Kidney tubule cell (primary cell): ENCODE results near the gene USP32.
"Not testable (repeated sequence)": the region's sequence is repeated elsewhere in the genome, so short reads cannot be mapped to it uniquely, and the experiment has no call there.

Source experiments
- DNase-seq: peaks from one replicate; pipeline ENCODE4 v3.0.0-alpha.2; 2018; ENCODE audit warnings: low spot score

Gene USP32

GRCh38 chr17:60231234-60231633 lies 160.7 kb downstream of the USP32 start:
- peak; percentile 10 for DNase-seq

DNA sequence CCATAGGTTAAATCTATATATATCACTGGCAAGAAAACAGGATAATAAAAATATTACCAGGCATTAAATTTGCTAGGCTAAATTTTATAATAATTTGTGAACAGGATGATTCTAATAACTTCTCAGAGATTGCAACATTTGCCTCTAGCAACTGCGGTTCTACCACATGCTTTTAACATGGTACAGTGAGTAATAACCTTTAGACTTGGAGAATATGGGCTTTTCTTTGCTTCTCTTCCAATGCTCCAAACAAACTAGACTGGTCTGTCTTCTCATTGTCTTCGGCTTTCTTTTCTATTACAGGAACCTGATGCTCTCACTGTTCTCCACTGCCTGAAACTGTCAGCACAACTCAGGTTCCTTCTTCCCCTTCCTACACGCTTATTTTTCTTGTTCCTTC lies 161.6 kb downstream of the USP32 start:
- DNase-seq: no peak

DNA sequence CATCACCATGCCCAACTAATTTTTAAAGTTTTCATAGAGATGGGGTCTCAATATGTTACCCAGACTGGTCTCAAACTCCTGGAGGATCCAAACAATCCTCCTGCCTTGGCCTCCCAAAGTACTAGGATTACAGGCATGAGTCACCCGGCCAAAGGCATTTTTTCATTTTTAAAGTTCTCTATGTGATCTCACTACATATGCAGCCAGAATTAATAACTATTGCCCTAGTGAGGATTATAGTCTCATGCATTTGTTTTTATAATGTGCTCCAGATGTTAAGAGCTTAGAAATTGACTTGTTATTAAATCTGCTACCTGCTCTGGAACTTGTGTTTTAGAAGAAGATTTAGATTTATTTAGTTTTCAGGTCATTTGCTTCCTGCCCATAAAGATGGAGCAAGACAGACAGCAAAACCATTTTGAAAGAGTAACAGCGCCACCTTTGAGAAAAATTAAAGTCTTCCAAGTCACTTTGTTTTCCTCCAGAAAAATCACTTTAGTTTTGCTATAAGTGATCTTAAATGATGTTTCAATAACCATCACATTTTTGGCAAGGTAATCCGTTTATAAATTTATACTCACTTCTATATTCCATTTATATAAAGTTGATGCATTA lies 162.6 kb downstream of the USP32 start:
- no peak for DNase-seq

DNA sequence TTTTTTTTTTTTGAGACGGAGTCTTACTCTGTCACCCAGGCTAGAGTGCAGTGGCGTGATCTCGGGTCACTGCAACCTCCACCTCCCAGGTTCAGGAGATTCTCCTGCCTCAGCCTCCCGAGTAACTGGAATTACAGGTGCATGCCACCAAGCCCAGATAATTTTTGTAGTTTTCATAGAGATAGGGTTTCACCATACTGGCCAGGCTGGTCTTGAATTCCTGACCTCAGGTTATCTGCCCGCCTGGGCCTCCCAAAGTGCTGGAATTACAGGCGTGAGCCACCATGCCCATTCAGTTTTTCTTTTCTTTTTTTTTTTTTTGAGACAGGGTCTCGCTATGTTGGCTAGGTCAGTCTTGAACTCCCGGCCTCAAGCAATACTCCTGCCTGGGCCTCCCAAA lies 164.7 kb downstream of the USP32 start:
- DNase-seq: not testable (repeated sequence)

DNA sequence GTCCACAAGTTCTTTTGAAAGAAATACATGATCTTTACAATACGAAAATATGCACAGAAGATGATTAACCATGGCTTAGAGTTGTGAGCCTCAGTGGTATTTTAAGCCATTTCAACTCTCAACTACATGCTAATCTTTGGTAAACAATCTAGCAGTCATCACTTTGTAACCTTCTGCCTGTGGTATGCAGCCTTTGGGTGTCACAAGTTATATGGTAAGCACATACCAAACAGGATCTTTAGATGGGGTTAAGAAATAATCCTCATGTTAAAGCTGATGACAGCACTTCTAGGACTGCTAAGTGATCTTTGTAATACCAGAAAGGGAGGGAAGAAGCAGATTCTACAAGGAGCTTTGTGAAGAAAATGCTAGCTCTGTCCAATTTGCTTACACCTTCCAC lies 167.9 kb downstream of the USP32 start:
- DNase-seq: no peak

DNA sequence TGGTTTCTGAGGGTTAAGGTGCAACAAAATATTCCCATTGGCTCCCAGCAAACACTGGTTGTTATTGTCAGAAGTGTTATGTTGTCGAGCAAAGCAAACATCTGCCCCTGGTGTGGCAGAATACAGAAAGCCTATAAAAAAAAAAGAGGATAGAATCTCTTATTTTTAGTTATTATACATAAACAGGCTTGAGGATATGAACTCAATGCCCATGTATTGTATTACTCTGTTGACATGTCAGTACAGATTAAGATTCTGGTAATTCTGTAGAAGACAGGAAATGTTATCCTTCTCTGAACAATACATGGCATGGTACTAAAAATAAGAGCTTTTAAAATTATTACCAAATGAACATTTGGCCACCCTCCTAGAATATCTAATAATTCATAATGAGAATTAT lies 168.5 kb downstream of the USP32 start:
- no peak for DNase-seq

DNA sequence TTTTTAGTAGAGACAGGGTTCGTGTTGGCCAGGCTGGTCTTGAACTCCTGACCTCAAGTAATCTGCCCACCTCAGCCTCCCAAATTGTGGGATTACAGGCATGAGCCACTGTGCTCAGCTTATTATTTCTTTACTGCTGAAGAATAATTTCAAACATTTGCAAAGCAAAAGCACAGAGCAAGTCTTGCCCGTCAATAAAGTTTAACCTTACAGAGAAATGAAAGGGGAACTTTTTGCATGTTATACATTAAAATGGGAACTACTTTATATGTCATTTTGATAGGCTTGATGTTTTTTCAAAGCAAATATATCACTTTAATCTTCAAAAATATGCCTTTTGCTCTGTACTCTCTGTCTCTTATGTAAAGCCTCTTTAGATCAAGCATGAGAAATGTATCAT lies 173.2 kb downstream of the USP32 start:
- DNase-seq: not testable (repeated sequence)

DNA sequence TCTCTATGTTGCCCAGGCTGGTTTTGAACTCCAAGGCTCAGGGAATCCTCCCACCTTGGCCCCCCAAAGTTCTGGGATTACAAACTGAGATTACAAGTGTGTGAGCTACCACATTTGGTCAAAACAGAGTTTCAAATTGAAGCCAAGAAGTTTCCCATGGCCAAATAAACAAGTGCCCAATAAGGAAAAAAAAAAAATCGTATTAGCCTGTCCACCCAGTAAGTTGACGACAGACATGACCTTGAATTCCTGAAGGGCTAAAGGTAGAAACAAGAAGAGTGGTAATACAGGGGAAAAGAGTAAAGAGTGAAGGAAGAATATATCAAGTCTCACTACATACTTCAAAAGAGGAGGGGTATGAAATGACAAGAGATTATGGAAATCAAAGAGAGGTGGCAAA lies 176.0 kb downstream of the USP32 start:
- DNase-seq: not testable (repeated sequence)

DNA sequence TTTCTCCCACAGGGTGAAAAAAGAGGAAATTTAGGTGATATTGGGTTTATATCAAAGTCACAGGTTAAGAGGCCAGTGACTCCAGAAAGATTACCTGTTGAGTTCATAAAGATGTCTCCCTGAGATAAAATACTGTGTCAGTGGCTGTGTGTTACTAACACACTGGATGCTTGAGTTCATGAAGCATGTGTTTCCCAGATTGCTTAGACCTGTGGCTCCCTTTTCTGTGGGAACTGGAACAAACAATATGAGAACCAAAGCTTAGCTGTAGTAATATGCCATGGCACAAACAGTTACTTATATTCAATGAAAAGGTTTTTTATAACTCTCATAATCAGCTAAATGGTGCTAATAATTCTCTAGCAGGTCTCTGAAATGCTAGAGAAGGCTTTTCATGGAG lies 180.7 kb downstream of the USP32 start:
- DNase-seq: not testable (repeated sequence)

- not testable (repeated sequence) for DNase-seq
Measured at GRCh38 chr17:60208302-60208701, 183.6 kb downstream of the USP32 start.

GRCh38 chr17:60205782-60206181 lies 186.2 kb downstream of the USP32 start:
- not testable (repeated sequence) for DNase-seq

GRCh38 chr17:60198630-60199029 lies 193.3 kb downstream of the USP32 start:
- DNase-seq: not testable (repeated sequence)

DNA sequence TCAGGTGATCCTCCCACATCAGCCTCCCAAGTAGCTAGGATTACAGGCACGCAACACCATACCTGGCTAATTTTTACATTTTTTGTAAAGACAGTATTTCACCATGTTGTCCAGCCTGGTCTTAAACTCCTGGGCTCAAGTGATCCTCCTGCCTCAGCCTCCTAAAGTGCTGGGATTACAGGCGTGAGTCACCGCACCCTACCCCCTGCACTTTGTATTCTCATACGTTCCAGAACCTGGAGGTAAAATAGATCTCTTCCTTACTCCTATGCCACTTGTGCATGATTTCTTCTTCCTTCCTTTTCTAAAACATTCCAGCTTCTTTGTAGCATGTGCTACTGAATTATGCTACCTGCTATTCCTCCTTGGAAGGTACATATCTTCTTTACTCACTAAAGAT lies 197.8 kb downstream of the USP32 start:
- not testable (repeated sequence) for DNase-seq

GRCh38 chr17:60193482-60193881 lies 198.5 kb downstream of the USP32 start:
- no peak for DNase-seq

DNA sequence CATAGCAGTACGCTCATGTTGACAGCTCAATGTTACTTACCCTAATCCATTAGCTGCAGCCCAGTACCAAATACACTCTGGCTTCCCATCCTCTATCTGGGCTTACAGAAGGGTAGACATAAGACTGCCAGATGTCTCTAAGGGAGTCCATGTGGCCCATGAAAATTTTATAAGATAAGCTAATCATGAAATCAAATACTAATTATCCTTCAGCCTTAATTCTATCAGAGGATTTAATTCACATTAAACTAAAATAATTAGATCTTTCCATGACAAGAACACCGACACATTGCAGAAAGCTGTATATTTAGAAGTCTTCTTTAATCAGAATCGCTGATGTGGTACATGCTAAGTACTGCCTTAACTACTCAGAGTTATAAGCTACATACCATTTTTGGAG lies 198.9 kb downstream of the USP32 start:
- not testable (repeated sequence) for DNase-seq

GRCh38 chr17:60190032-60190431 lies 201.9 kb downstream of the USP32 start:
- not testable (repeated sequence) for DNase-seq

- DNase-seq: no peak
Measured at GRCh38 chr17:60188759-60189158, 203.2 kb downstream of the USP32 start.

GRCh38 chr17:60186846-60187745 lies 204.8 kb downstream of the USP32 start:
- peak; percentile 50 for DNase-seq

- not testable (repeated sequence) for DNase-seq
Measured at GRCh38 chr17:60186372-60186771, 205.6 kb downstream of the USP32 start.

DNA sequence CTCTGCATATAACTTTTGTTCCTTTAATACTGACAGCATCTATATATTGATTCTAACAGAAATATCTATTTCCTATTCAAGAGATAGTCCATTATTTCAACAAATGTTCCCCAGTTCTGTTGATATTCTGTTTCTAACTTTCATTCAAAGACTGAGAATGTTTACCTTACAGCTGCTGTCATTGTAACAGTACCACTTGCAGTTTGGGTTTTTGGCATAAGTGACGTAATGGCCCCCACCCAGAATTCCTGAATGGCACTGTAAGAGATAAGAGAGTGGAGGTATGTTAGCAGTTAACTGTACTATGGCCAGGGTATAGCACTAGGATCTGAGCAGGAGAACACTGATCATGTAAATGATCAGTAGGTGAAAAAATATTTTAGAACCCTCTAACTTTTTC lies 211.6 kb downstream of the USP32 start:
- DNase-seq: not testable (repeated sequence)

DNA sequence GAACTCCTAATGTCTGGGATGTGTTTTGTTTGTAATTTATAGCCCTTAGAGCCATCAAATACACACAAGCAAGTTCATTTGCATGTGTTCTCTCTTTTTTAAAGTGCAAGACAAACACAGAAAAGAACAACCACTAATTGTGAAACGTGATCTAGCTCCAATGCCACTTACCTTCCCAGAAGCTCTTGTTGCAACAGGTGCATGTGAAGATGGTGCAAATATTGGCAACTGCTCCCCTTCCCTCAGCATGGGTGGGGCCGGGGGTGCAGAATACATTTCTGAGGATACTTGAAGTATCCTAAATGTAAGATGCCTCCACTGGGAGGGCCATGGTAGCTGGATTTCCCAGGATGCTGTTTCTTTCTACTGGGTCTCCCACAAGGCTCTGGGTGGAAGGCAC lies 213.8 kb downstream of the USP32 start:
- not testable (repeated sequence) for DNase-seq

GRCh38 chr17:60176763-60177162 lies 215.2 kb downstream of the USP32 start:
- DNase-seq: not testable (repeated sequence)

- DNase-seq: not testable (repeated sequence)
Measured at GRCh38 chr17:60174767-60175166, 217.2 kb downstream of the USP32 start.
